T-helper 17 cell (primary cell): Measurements from ENCODE around the gene ATMIN. TPM values are rescaled to one million over a fixed set of nuclear protein-coding genes. Genes with fewer than 3 reads are reported as not detected.

ENCODE experiments used
- ATAC-seq: fragments of 150-1000 bp; cut with Tn5 transposase; 2 replicates; pipeline ENCODE4 v1.10.0; 2021; ENCODE audit warnings: mild to moderate bottlenecking, moderate library complexity
- DNase-seq, 3 donors: peaks; one replicate each; pipeline versions ENCODE4 v3.0.0 to v3.0.0-alpha.2; 2020 to 2021
- H3K9me3 ChIP-seq: one replicate; pipeline ENCODE4 v1.7.0; 2013; ENCODE audit warnings: low read length, mild to moderate bottlenecking; ENCODE audit not compliant: control insufficient read depth, poor library complexity, severe bottlenecking
- H3K27ac Mint-ChIP-seq: one replicate; pipeline ENCODE4 v1.8.0; 2022; ENCODE audit warnings: mild to moderate bottlenecking, moderate library complexity, mixed read lengths
- H3K27me3 Mint-ChIP-seq: one replicate; pipeline ENCODE4 v1.8.0; 2022; ENCODE audit warnings: mixed read lengths
- H3K36me3 Mint-ChIP-seq: one replicate; pipeline ENCODE4 v1.8.0; 2022; ENCODE audit warnings: low read depth, mixed read lengths
- H3K4me1 Mint-ChIP-seq: one replicate; pipeline ENCODE4 v1.8.0; 2022; ENCODE audit warnings: mild to moderate bottlenecking, mixed read lengths
- H3K4me3 Mint-ChIP-seq: one replicate; pipeline ENCODE4 v1.8.0; 2022; ENCODE audit warnings: mild to moderate bottlenecking, moderate library complexity, mixed read lengths
- total RNA-seq, 4 donors: library from RNA in 2 of 4; stranded (reverse) in 2 of 4; gene quantifications; one replicate each; pipeline ENCODE4 v1.2.3 and lab custom pipeline; 2022 to 2026

The ATMIN gene
- total RNA-seq, 2 donors from 2014 or later: 31.3 to 31.5 TPM

DNA sequence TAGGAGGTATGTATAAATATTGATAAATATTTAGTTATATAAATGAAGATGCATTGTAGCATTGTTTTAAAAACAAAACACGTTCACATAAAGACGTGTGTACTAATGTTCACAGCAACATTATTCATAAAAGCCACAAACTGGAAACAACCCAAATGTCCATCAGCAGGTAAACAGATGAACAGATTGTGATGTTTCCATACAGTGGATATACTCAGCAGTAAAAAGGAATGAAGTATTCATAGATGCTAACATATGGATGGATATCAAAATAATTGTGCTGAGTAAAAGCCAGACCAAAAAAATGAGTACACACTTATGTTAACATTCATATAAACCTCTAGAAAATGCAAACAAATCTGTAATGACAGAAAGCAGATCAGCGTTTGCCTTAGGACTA lies 22.7 kb upstream of the ATMIN start:
- no peak overlapping the region for H3K27ac Mint-ChIP-seq

GRCh38 chr16:81014672-81015071 lies 21.0 kb upstream of the ATMIN start:
- Mint-ChIP-seq H3K27ac (peak overlapping the region; percentile 47), H3K36me3 (peaks cover 4% of the 10 kb centered on the region), H3K4me3 (no peak overlapping the region), H3K4me1 (peaks cover 6% of the 10 kb centered on the region), H3K27me3 (no peaks in the 10 kb centered on the region)
- no peak for ATAC-seq
- H3K9me3 ChIP-seq: no peaks in the 10 kb centered on the region
- DNase-seq: no peak

More for the DNA sequence above, 22.7 kb upstream of the ATMIN start:
- H3K9me3 ChIP-seq: no peaks in the 10 kb centered on the region
- DNase-seq (no peak), ATAC-seq (no peak)
- Mint-ChIP-seq H3K36me3 (peaks cover 2% of the 10 kb centered on the region), H3K4me3 (no peak overlapping the region), H3K27me3 (no peaks in the 10 kb centered on the region), H3K4me1 (peaks cover 12% of the 10 kb centered on the region)

- Mint-ChIP-seq H3K4me3 (no peak overlapping the region), H3K36me3 (peaks cover 2% of the 10 kb centered on the region), H3K27ac (peak overlapping the region; percentile 53), H3K4me1 (peaks cover 2% of the 10 kb centered on the region), H3K27me3 (no peaks in the 10 kb centered on the region)
- H3K9me3 ChIP-seq: no peaks in the 10 kb centered on the region
- no peak for DNase-seq
- ATAC-seq: no peak
Observed at GRCh38 chr16:81018496-81018895, 17.1 kb upstream of the ATMIN start.

GRCh38 chr16:81026429-81026828 lies 9.2 kb upstream of the ATMIN start:
- Mint-ChIP-seq H3K4me1 (no peaks in the 10 kb centered on the region), H3K27ac (no peak overlapping the region), H3K36me3 (no peaks in the 10 kb centered on the region), H3K27me3 (no peaks in the 10 kb centered on the region), H3K4me3 (no peak overlapping the region)
- DNase-seq: no peak
- ATAC-seq: no peak
- H3K9me3 ChIP-seq: no peaks in the 10 kb centered on the region

- no peaks in the 10 kb centered on the region for H3K4me1 Mint-ChIP-seq
- H3K9me3 ChIP-seq: no peaks in the 10 kb centered on the region
- no peak overlapping the region for H3K4me3 Mint-ChIP-seq
- DNase-seq (no peak), ATAC-seq (no peak)
- H3K27ac Mint-ChIP-seq: no peak overlapping the region
- no peaks in the 10 kb centered on the region for H3K27me3 Mint-ChIP-seq
- H3K36me3 Mint-ChIP-seq: no peaks in the 10 kb centered on the region
Observed at GRCh38 chr16:81029930-81030604, 5.6 kb upstream of the ATMIN start.

DNA sequence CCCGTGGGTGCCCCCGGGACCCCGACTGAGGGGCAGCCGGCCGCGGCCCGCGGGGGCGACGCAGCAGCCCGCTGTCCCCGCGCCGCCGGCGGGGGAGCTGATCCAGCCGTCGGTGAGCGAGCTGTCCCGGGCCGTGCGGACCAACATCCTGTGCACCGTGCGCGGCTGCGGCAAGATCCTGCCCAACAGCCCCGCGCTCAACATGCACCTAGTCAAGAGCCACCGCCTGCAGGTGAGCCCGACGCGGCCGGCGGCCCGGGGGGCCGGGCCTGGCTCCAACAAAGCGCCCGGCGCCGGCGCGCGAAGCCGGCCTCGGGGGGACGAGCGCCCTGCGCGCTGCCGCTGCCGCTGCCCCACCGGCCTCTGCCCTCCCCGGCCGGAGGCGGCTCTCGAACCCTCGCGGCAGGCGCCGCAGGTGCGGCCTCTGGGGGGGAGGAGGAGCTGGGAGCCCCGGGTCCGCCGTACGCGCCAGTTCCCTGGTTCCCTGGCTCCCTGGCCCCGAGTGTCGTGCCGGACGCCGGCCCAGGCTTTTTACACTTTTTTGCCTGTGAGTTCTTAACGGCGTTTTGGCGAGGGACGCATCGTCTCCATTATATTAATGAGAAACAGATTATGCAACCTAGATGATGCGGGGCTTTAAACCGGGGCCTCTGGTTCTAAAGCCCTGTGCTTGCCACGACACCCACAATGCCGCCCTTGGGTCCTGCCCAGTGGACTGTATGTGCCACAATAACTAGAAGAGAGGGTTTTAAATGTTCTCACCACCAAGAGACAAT lies 521 bp downstream of the ATMIN start:
- Mint-ChIP-seq H3K4me3 (peak overlapping the region; percentile 84), H3K27me3 (no peaks in the 10 kb centered on the region), H3K27ac (peak overlapping the region; percentile 37), H3K4me1 (peaks cover 23% of the 10 kb centered on the region), H3K36me3 (peaks cover 4% of the 10 kb centered on the region)
- ATAC-seq (peak; percentile 64), DNase-seq (peak in 1 of 3 donors; percentile 5)
- H3K9me3 ChIP-seq: no peaks in the 10 kb centered on the region

GRCh38 chr16:81036751-81037350 lies 1.2 kb downstream of the ATMIN start:
- Mint-ChIP-seq H3K36me3 (peaks cover 4% of the 10 kb centered on the region), H3K4me3 (peak overlapping the region; percentile 84), H3K4me1 (peaks cover 23% of the 10 kb centered on the region), H3K27me3 (no peaks in the 10 kb centered on the region), H3K27ac (peak overlapping the region; percentile 37)
- no peaks in the 10 kb centered on the region for H3K9me3 ChIP-seq
- DNase-seq (no peak), ATAC-seq (no peak)

DNA sequence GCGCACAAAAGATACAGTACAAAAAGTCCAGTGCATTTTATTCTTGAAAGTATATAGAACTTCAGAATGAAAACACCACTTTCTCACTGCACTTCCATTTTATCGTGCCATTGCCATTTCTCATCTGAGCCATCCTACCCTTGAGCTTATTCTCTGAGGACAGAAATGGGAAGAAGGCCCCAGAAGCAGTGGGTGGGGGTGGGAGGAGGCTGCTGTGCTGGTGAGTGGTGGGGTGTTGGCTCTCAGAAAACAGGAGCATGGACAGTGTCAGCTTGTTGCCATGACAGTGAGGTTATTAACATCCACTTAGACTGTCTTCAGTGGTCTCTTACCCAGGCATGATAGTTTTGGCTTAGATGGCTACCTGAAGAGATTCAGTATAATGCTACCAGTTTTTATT lies 4.5 kb downstream of the ATMIN start:
- no peaks in the 10 kb centered on the region for H3K9me3 ChIP-seq
- H3K27me3 Mint-ChIP-seq: no peaks in the 10 kb centered on the region
- H3K4me1 Mint-ChIP-seq: peaks cover 23% of the 10 kb centered on the region
- peaks cover 7% of the 10 kb centered on the region for H3K36me3 Mint-ChIP-seq
- ATAC-seq: no peak
- H3K4me3 Mint-ChIP-seq: peak overlapping the region; percentile 19
- peak overlapping the region; percentile 67 for H3K27ac Mint-ChIP-seq
- DNase-seq: no peak

DNA sequence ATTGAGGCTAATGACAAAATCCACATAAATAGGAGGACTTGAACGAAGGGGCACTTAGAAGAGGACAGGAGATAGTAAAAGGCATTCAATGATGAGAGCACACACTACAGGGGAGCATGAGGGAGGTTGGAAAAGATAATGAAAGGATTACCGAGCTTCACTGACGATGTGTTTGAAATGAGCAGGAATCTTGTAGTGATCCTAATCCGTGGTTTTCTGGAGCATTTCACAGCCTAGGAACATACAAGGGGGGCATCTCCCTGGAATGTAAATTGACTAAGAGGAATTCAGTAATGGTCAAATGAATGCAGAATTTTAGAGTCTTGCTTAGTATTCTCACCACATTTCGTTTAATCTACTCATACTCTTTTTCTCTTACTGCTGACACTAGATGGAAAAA lies 5.2 kb downstream of the ATMIN start:
- H3K9me3 ChIP-seq: no peaks in the 10 kb centered on the region
- peak overlapping the region; percentile 67 for H3K27ac Mint-ChIP-seq
- H3K36me3 Mint-ChIP-seq: peaks cover 7% of the 10 kb centered on the region
- H3K4me3 Mint-ChIP-seq: no peak overlapping the region
- H3K4me1 Mint-ChIP-seq: peaks cover 23% of the 10 kb centered on the region
- DNase-seq (no peak), ATAC-seq (no peak)
- no peaks in the 10 kb centered on the region for H3K27me3 Mint-ChIP-seq

DNA sequence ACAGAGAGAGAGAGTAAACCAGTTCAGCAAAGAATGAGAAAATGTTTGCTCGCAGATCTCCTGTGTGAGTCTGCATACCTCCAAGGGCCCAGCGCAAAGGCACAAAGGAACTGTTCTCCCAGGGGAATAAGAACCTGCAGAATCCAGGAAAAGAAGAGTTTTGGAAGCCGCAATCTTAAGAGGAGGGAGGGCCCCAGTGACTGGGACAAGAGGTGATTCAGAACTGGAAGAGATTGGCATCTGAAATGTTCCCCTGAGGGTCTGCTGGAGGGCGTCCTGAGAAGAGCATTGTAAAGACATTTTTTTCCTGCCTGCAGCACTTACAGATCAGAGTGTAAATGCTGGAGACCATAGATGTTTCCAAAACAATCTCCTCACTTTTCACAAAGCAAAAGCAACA lies 6.1 kb downstream of the ATMIN start:
- H3K27ac Mint-ChIP-seq: no peak overlapping the region
- no peaks in the 10 kb centered on the region for H3K9me3 ChIP-seq
- no peaks in the 10 kb centered on the region for H3K27me3 Mint-ChIP-seq
- H3K4me1 Mint-ChIP-seq: peaks cover 20% of the 10 kb centered on the region
- H3K4me3 Mint-ChIP-seq: no peak overlapping the region
- peaks cover 7% of the 10 kb centered on the region for H3K36me3 Mint-ChIP-seq
- DNase-seq (no peak), ATAC-seq (no peak)

GRCh38 chr16:81042821-81043220 lies 7.2 kb downstream of the ATMIN start:
- peaks cover 11% of the 10 kb centered on the region for H3K4me1 Mint-ChIP-seq
- peaks cover 7% of the 10 kb centered on the region for H3K36me3 Mint-ChIP-seq
- DNase-seq (no peak), ATAC-seq (no peak)
- no peak overlapping the region for H3K27ac Mint-ChIP-seq
- H3K4me3 Mint-ChIP-seq: no peak overlapping the region
- H3K9me3 ChIP-seq: no peaks in the 10 kb centered on the region
- H3K27me3 Mint-ChIP-seq: no peaks in the 10 kb centered on the region

DNA sequence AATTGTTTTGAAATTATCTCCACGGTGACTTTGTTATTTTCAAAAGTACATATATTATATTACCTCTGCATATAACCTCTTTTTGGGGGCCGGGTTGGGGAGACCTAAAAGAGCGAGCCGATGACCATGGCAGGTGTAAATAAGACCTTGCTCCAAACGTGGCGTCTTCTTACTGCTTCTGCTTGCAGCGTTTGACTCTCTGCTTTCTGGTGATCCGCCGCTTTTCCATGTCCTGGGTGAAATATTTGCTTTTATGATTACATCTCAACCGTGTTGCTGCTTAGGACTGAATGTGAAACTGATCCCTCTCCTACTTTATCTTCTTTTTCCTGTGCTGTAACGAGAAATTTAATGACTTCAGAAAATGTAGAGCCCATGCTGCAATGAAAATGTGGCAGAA lies 18.1 kb downstream of the ATMIN start:
- DNase-seq (no peak), ATAC-seq (no peak)
- H3K36me3 Mint-ChIP-seq: no peaks in the 10 kb centered on the region
- H3K4me3 Mint-ChIP-seq: no peak overlapping the region
- no peaks in the 10 kb centered on the region for H3K27me3 Mint-ChIP-seq
- H3K27ac Mint-ChIP-seq: no peak overlapping the region
- H3K9me3 ChIP-seq: no peaks in the 10 kb centered on the region
- no peaks in the 10 kb centered on the region for H3K4me1 Mint-ChIP-seq

DNA sequence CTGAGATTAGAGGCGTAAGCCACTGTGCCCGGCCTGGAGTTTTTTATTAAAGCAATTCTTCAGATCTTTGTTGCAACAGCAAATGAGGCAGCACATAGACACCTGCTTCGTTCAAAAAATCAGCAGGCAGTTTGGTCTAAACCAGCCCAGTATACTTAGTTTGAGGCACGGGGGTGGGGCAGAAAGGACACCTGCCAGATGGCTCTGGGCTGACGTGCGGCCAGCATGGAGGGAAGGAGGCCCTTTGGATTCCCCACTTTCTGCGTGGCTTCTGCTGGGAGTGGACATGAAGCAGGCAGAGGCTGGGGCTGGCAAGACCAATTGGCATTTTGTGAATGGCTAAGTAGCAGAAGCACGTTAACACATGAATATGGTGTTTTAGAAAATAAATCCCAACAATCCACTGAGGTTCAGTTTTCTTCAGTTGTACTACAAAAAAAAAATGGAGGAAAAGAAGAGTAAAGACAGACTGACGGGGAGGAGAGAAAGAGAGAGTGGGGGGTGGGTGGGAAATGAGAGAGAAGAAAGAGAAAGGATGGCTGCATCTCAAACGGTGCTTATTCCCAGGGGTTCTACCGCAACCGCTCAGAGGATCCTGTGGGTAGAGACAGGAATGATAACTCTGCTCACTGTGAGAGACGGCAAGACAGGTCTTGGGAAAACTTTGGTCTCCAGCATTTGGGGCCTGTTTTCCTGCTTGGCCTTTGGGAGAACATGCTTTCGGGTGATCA lies 25.1 kb downstream of the ATMIN start:
- peak overlapping the region; percentile 47 for H3K27ac Mint-ChIP-seq
- DNase-seq (no peak), ATAC-seq (no peak)
- no peaks in the 10 kb centered on the region for H3K36me3 Mint-ChIP-seq
- no peaks in the 10 kb centered on the region for H3K9me3 ChIP-seq
- peaks cover 4% of the 10 kb centered on the region for H3K27me3 Mint-ChIP-seq
- H3K4me1 Mint-ChIP-seq: no peaks in the 10 kb centered on the region
- H3K4me3 Mint-ChIP-seq: no peak overlapping the region
